HCT116 (cell line): ENCODE data around the gene SLC47A2. TPM values are rescaled to one million over a fixed set of nuclear protein-coding genes. Genes with fewer than 3 reads are reported as not detected.

Experiments
- ATAC-seq: fragments of 200-7000 bp; cut with Tn5 transposase; 2 replicates; pipeline ENCODE4 v1.9.1; 2020; ENCODE audit warnings: mild to moderate bottlenecking, moderate library complexity
- BruUV-seq: library from RNA; stranded (reverse); fragments of 400-500 nt; replicated peaks from 2 replicates; lab custom pipeline; 2021; lab: Mats Ljungman, UMichigan
- CTCF ChIA-PET: fragments of 300-600 bp; sonication (Branson Sonifier 250); formaldehyde crosslinking; loops from one replicate; lab custom pipeline; 2021; ENCODE audit warnings: antibody characterized with exemption; lab: Charles Lee
- POLR2A ChIA-PET: fragments of 300-600, 350-600 bp; sonication (Branson Sonifier 250); formaldehyde crosslinking; loops from one replicate; lab custom pipeline; 2021; ENCODE audit warnings: antibody characterized with exemption; lab: Charles Lee
- RAD21 ChIA-PET, 2 experiments: fragments of 300-600 bp; sonication (Branson Sonifier 250); formaldehyde crosslinking; loops; one replicate each; lab custom pipeline; 2023; ENCODE audit warnings: low total read pairs in 2 of 2; ENCODE audit not compliant: uncharacterized antibody in 2 of 2, unreplicated experiment in 2 of 2, low non-redundant PET in 1 of 2; lab: Charles Lee
- DNase-seq: peaks from one replicate; pipeline ENCODE4 v3.0.0-alpha.2; 2010; ENCODE audit warnings: low read depth, low spot score
- H2AFZ ChIP-seq: fragments of 200-600 bp; shearing (Covaris generic), sonication (generic); 2 replicates; pipeline ENCODE4 v1.6.1; 2017; ENCODE audit warnings: low read depth, mixed run types, mixed read lengths, antibody characterized with exemption, low read length; ENCODE audit not compliant: poor library complexity, severe bottlenecking
- H3K27ac ChIP-seq: 2 replicates; pipeline ENCODE4 v1.5.1; 2012; ENCODE audit warnings: low read depth, low read length
- H3K27me3 ChIP-seq: fragments of 200-600 bp; sonication (generic); 2 replicates; pipeline ENCODE4 v1.6.1; 2016; ENCODE audit warnings: mixed run types, low read length, mixed read lengths; ENCODE audit not compliant: insufficient read depth
- H3K36me3 ChIP-seq, 2 experiments: fragments of 200-500 bp in 1 of 2; fragments of 200-600 bp in 1 of 2; sonication (Bioruptor generic) in 1 of 2; sonication (generic) in 1 of 2; 2 replicates each; pipeline versions ENCODE4 v1.5.1 to v1.6.1; 2014 to 2016; ENCODE audit warnings: low read length in 2 of 2, inconsistent platforms in 1 of 2, mixed read lengths in 1 of 2, mixed run types in 1 of 2; ENCODE audit not compliant: insufficient read depth in 2 of 2, control insufficient read depth in 1 of 2
- H3K4me1 ChIP-seq, 2 experiments: fragments of 200-600 bp in 1 of 2; sonication (generic) in 1 of 2; 2 replicates each; pipeline versions ENCODE4 v1.5.1 to v1.6.1; 2012 to 2017; ENCODE audit warnings: low read length in 2 of 2, inconsistent platforms in 1 of 2, mild to moderate bottlenecking in 1 of 2, mixed read lengths in 1 of 2, mixed run types in 1 of 2, moderate library complexity in 1 of 2; ENCODE audit not compliant: insufficient read depth in 2 of 2, control insufficient read depth in 1 of 2
- H3K4me2 ChIP-seq: fragments of 200-600 bp; sonication (generic); 2 replicates; pipeline ENCODE4 v1.6.1; 2017; ENCODE audit warnings: mixed run types, low read length, mixed read lengths
- H3K4me3 ChIP-seq, 2 experiments: fragments of 200-600 bp in 1 of 2; sonication (generic) in 1 of 2; replicated peaks in 1 of 2; 2 replicates each; pipeline ENCODE4 v1.5.1; 2011 to 2016; ENCODE audit warnings: low read length in 2 of 2, control low read depth in 1 of 2, low read depth in 1 of 2, mild to moderate bottlenecking in 1 of 2, mixed read lengths in 1 of 2, mixed run types in 1 of 2
- H3K79me2 ChIP-seq: fragments of 200-600 bp; sonication (generic); 2 replicates; pipeline ENCODE4 v1.6.1; 2017; ENCODE audit warnings: mild to moderate bottlenecking, mixed run types, low read length, moderate library complexity, mixed read lengths; ENCODE audit not compliant: insufficient read depth
- H3K9ac ChIP-seq: fragments of 200-600 bp; sonication (generic); 2 replicates; pipeline ENCODE4 v1.6.1; 2016; ENCODE audit warnings: low read length, mixed read lengths
- H3K9me2 ChIP-seq: fragments of 200-600 bp; sonication (generic), shearing (Covaris generic); 2 replicates; pipeline ENCODE4 v1.6.1; 2017; ENCODE audit warnings: mixed run types, mild to moderate bottlenecking, moderate library complexity; ENCODE audit not compliant: insufficient read depth
- H3K9me3 ChIP-seq, 2 experiments: fragments of 200-500 bp in 1 of 2; fragments of 200-600 bp in 1 of 2; sonication (Bioruptor generic) in 1 of 2; sonication (generic) in 1 of 2; 2 replicates each; pipeline ENCODE4 v1.6.1; 2014 to 2017; ENCODE audit warnings: low read length in 2 of 2, mixed read lengths in 2 of 2, inconsistent platforms in 1 of 2, low read depth in 1 of 2, mild to moderate bottlenecking in 1 of 2, mixed run types in 1 of 2, moderate library complexity in 1 of 2; ENCODE audit not compliant: control insufficient read depth in 1 of 2, insufficient read depth in 1 of 2
- H4K20me1 ChIP-seq: fragments of 200-600 bp; sonication (generic), shearing (Covaris generic); 2 replicates; pipeline ENCODE4 v1.6.1; 2017; ENCODE audit warnings: mixed run types, mild to moderate bottlenecking, moderate library complexity; ENCODE audit not compliant: insufficient read depth
- CBX3 ChIP-seq: IDR thresholded peaks from 2 replicates; pipeline ENCODE4 v1.6.1; 2012; ENCODE audit warnings: low read depth
- CEBPB ChIP-seq: IDR thresholded peaks from 2 replicates; pipeline ENCODE4 v1.6.1; 2012; ENCODE audit warnings: low read depth
- EGR1 ChIP-seq: IDR thresholded peaks from 2 replicates; pipeline ENCODE4 v1.6.1; 2012; ENCODE audit warnings: low read depth
- ELF1 ChIP-seq: IDR thresholded peaks from 2 replicates; pipeline ENCODE4 v1.6.1; 2012; ENCODE audit warnings: low read depth, borderline replicate concordance
- EZH2phosphoT487 ChIP-seq: fragments of 200-600 bp; IDR thresholded peaks from 2 replicates; pipeline ENCODE4 v1.6.1; 2018; ENCODE audit warnings: antibody characterized with exemption, borderline replicate concordance
- FOSL1 ChIP-seq: IDR thresholded peaks from 2 replicates; pipeline ENCODE4 v1.6.1; 2012; ENCODE audit warnings: low read depth
- JUND ChIP-seq: IDR thresholded peaks from 2 replicates; pipeline ENCODE4 v1.6.1; 2012
- POLR2AphosphoS5 ChIP-seq: IDR thresholded peaks from 2 replicates; pipeline ENCODE4 v1.6.1; 2011; ENCODE audit warnings: mild to moderate bottlenecking, low read depth, low read length, moderate library complexity
- RAD21 ChIP-seq: IDR thresholded peaks from 2 replicates; pipeline ENCODE4 v1.6.1; 2012; ENCODE audit warnings: low read depth, mild to moderate bottlenecking
- SIN3A ChIP-seq: IDR thresholded peaks from 2 replicates; pipeline ENCODE4 v1.6.1; 2012; ENCODE audit warnings: low read depth
- SP1 ChIP-seq: IDR thresholded peaks from 2 replicates; pipeline ENCODE4 v1.6.1; 2012; ENCODE audit warnings: low read depth
- SRF ChIP-seq: IDR thresholded peaks from 2 replicates; pipeline ENCODE4 v1.6.1; 2012; ENCODE audit warnings: low read depth
- TCF7L2 ChIP-seq: IDR thresholded peaks from 2 replicates; pipeline ENCODE4 v1.7.0; 2011; ENCODE audit warnings: borderline replicate concordance, inconsistent platforms; ENCODE audit not compliant: insufficient read depth, insufficient read length; ENCODE audit errors: extremely low read depth
- ZFX ChIP-seq: fragments of 450-650 bp; IDR thresholded peaks from 2 replicates; pipeline ENCODE4 v1.6.1; 2017
- ZNF274 ChIP-seq: fragments of 200-500 bp; sonication (Bioruptor generic); IDR thresholded peaks from 2 replicates; pipeline ENCODE4 v1.6.1; 2014; ENCODE audit warnings: mild to moderate bottlenecking, low read depth, low read length, inconsistent platforms
- intact Hi-C: fragments of 100-400 bp; cut with micrococcal nuclease; formaldehyde crosslinking; loops from 2 replicates; pipeline ENCODE4 v1.10.0; 2022
- total RNA-seq: library from RNA; stranded (reverse); gene quantifications from one replicate; pipeline ENCODE4 v1.2.1, GENCODE V29; 2021; ENCODE audit not compliant: unreplicated experiment
- TF ChIP-seq, protein P1 (sequence below): IDR thresholded peaks from 2 replicates; pipeline ENCODE4 v1.6.1; 2011; ENCODE audit warnings: mild to moderate bottlenecking, low read length, moderate library complexity; ENCODE audit not compliant: insufficient replicate concordance; ENCODE audit errors: extremely low read depth
- TF ChIP-seq, protein P2 (sequence below), 3 experiments: fragments of 200-600 bp in 1 of 3; sonication (generic) in 1 of 3; IDR thresholded peaks in 2 of 3; conservative IDR thresholded peaks in 1 of 3; 2 replicates each; pipeline ENCODE4 v1.5.1; 2012 to 2017; ENCODE audit warnings: low read depth in 2 of 3, low read length in 2 of 3, antibody characterized with exemption in 1 of 3, borderline replicate concordance in 1 of 3, control low read depth in 1 of 3, mild to moderate bottlenecking in 1 of 3, mixed read lengths in 1 of 3, mixed run types in 1 of 3, moderate library complexity in 1 of 3; ENCODE audit not compliant: insufficient read depth in 1 of 3
- TF ChIP-seq, protein P3 (sequence below): IDR thresholded peaks from 2 replicates; pipeline ENCODE4 v1.6.1; 2012
- TF ChIP-seq, protein P4 (sequence below): IDR thresholded peaks from 2 replicates; pipeline ENCODE4 v1.6.1; 2012; ENCODE audit warnings: low read depth
- TF ChIP-seq, protein P5 (sequence below): IDR thresholded peaks from 2 replicates; pipeline ENCODE4 v1.6.1; 2012

The SLC47A2 gene
- total RNA-seq, 1 experiment from 2014 or later, result not detected

DNA sequence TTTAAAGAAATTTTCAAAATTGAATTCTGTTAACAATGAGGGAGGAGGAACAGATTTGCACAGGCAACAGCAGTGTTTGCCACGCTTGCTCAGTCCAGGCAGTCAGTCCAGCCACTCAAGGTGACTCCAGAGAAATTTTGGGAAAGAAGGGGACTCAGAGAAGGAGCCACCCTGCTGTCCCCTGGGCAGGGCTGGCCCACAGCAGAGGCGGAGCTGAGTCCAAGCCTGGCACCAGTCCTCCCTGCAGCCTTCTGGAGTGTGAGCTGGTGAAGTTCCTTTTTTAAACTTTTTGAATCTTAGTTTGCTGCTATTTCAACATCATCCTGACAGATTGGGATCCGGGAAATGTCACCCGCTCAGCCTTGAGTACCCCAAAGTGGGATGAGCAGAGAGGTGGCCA is 14.5 kb upstream of the SLC47A2 start:
- Histone ChIP-seq H4K20me1 (no peaks in the 10 kb centered on the region), H3K9ac (no peak overlapping the region), H3K27ac (no peak overlapping the region), H3K79me2 (no peaks in the 10 kb centered on the region), H3K27me3 (no peaks in the 10 kb centered on the region), H3K9me2 (no peaks in the 10 kb centered on the region), H3K4me2 (no peak overlapping the region), H2AFZ (no peak overlapping the region), H3K36me3 (no peaks in the 10 kb centered on the region), H3K9me3 (no peaks in the 10 kb centered on the region), H3K4me1 (no peaks in the 10 kb centered on the region), H3K4me3 (no peak overlapping the region)
- ChIA-PET RAD21 (no interaction called here), POLR2A (no interaction called here), CTCF (no interaction called here)
- no peak for ATAC-seq
- intact Hi-C loops, result no loop called here
- DNase-seq, result no peak
- BruUV-seq, result no TSS peak
- TF ChIP-seq JUND (no peak), SIN3A (no peak), TCF7L2 (no peak), SRF (no peak), FOSL1 (no peak), EZH2phosphoT487 (no peak), POLR2AphosphoS5 (no peak), ELF1 (no peak), ZNF274 (no peak), CEBPB (no peak), ZFX (no peak), CBX3 (no peak), EGR1 (no peak), RAD21 (no peak), SP1 (no peak)
- TF ChIP-seq, protein P1, sequence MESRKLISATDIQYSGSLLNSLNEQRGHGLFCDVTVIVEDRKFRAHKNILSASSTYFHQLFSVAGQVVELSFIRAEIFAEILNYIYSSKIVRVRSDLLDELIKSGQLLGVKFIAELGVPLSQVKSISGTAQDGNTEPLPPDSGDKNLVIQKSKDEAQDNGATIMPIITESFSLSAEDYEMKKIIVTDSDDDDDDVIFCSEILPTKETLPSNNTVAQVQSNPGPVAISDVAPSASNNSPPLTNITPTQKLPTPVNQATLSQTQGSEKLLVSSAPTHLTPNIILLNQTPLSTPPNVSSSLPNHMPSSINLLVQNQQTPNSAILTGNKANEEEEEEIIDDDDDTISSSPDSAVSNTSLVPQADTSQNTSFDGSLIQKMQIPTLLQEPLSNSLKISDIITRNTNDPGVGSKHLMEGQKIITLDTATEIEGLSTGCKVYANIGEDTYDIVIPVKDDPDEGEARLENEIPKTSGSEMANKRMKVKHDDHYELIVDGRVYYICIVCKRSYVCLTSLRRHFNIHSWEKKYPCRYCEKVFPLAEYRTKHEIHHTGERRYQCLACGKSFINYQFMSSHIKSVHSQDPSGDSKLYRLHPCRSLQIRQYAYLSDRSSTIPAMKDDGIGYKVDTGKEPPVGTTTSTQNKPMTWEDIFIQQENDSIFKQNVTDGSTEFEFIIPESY, result no peak
- TF ChIP-seq, protein P2, sequence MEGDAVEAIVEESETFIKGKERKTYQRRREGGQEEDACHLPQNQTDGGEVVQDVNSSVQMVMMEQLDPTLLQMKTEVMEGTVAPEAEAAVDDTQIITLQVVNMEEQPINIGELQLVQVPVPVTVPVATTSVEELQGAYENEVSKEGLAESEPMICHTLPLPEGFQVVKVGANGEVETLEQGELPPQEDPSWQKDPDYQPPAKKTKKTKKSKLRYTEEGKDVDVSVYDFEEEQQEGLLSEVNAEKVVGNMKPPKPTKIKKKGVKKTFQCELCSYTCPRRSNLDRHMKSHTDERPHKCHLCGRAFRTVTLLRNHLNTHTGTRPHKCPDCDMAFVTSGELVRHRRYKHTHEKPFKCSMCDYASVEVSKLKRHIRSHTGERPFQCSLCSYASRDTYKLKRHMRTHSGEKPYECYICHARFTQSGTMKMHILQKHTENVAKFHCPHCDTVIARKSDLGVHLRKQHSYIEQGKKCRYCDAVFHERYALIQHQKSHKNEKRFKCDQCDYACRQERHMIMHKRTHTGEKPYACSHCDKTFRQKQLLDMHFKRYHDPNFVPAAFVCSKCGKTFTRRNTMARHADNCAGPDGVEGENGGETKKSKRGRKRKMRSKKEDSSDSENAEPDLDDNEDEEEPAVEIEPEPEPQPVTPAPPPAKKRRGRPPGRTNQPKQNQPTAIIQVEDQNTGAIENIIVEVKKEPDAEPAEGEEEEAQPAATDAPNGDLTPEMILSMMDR (IDR thresholded peaks at IDR 0.05 in 2 of 3, conservative IDR thresholded peaks at IDR 0.05 in 1 of 3; ENCODE audit: borderline replicate concordance in 1 of 3, insufficient read depth in 1 of 3, low read depth in 2 of 3, low read length in 2 of 3), result no peak
- TF ChIP-seq, protein P3, sequence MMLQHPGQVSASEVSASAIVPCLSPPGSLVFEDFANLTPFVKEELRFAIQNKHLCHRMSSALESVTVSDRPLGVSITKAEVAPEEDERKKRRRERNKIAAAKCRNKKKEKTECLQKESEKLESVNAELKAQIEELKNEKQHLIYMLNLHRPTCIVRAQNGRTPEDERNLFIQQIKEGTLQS, result no peak
- TF ChIP-seq, protein P4, sequence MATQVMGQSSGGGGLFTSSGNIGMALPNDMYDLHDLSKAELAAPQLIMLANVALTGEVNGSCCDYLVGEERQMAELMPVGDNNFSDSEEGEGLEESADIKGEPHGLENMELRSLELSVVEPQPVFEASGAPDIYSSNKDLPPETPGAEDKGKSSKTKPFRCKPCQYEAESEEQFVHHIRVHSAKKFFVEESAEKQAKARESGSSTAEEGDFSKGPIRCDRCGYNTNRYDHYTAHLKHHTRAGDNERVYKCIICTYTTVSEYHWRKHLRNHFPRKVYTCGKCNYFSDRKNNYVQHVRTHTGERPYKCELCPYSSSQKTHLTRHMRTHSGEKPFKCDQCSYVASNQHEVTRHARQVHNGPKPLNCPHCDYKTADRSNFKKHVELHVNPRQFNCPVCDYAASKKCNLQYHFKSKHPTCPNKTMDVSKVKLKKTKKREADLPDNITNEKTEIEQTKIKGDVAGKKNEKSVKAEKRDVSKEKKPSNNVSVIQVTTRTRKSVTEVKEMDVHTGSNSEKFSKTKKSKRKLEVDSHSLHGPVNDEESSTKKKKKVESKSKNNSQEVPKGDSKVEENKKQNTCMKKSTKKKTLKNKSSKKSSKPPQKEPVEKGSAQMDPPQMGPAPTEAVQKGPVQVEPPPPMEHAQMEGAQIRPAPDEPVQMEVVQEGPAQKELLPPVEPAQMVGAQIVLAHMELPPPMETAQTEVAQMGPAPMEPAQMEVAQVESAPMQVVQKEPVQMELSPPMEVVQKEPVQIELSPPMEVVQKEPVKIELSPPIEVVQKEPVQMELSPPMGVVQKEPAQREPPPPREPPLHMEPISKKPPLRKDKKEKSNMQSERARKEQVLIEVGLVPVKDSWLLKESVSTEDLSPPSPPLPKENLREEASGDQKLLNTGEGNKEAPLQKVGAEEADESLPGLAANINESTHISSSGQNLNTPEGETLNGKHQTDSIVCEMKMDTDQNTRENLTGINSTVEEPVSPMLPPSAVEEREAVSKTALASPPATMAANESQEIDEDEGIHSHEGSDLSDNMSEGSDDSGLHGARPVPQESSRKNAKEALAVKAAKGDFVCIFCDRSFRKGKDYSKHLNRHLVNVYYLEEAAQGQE, result no peak
- TF ChIP-seq, protein P5, sequence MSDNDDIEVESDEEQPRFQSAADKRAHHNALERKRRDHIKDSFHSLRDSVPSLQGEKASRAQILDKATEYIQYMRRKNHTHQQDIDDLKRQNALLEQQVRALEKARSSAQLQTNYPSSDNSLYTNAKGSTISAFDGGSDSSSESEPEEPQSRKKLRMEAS, result no peak
